ENCODE results near the gene FAM219A.
"Not testable (repeated sequence)": the region's sequence is repeated elsewhere in the genome, so short reads cannot be mapped to it uniquely, and the experiment has no call there.

FAM219A gene

GRCh38 chr9:34482746-34483145 is 24.4 kb upstream of the FAM219A start:
- DNase-seq (ENCODE audit: low read depth): not testable (repeated sequence)

- not testable (repeated sequence) for DNase-seq (ENCODE audit: low read depth)
Measured at GRCh38 chr9:34481620-34482019, 23.2 kb upstream of the FAM219A start.

- no peak for DNase-seq (ENCODE audit: low read depth)
Measured at GRCh38 chr9:34479431-34479866, 21.1 kb upstream of the FAM219A start.

- DNase-seq (ENCODE audit: low read depth): no peak
Measured at GRCh38 chr9:34477541-34477940, 19.2 kb upstream of the FAM219A start.

- DNase-seq (ENCODE audit: low read depth): no peak
Measured at GRCh38 chr9:34475097-34475496, 16.7 kb upstream of the FAM219A start.

- no peak for DNase-seq (ENCODE audit: low read depth)
Measured at GRCh38 chr9:34465468-34465867, 7.1 kb upstream of the FAM219A start.

GRCh38 chr9:34464571-34464970 is 6.2 kb upstream of the FAM219A start:
- no peak for DNase-seq (ENCODE audit: low read depth)

GRCh38 chr9:34463901-34464232 is 5.5 kb upstream of the FAM219A start:
- no peak for DNase-seq (ENCODE audit: low read depth)

- no peak for DNase-seq (ENCODE audit: low read depth)
Measured at GRCh38 chr9:34463098-34463900, 4.9 kb upstream of the FAM219A start.

- DNase-seq (ENCODE audit: low read depth): no peak
Measured at GRCh38 chr9:34459941-34460340, 1.6 kb upstream of the FAM219A start.

- no peak for DNase-seq (ENCODE audit: low read depth)
Measured at GRCh38 chr9:34459356-34459755, 986 bp upstream of the FAM219A start.

GRCh38 chr9:34458959-34459340 is 580 bp upstream of the FAM219A start:
- DNase-seq (ENCODE audit: low read depth): no peak

- no peak for DNase-seq (ENCODE audit: low read depth)
Measured at GRCh38 chr9:34457266-34458012, 931 bp downstream of the FAM219A start.

- no peak for DNase-seq (ENCODE audit: low read depth)
Measured at GRCh38 chr9:34456746-34457145, 1.6 kb downstream of the FAM219A start.

- no peak for DNase-seq (ENCODE audit: low read depth)
Measured at GRCh38 chr9:34456151-34456550, 2.2 kb downstream of the FAM219A start.

GRCh38 chr9:34454571-34455065 is 3.8 kb downstream of the FAM219A start:
- no peak for DNase-seq (ENCODE audit: low read depth)

- no peak for DNase-seq (ENCODE audit: low read depth)
Measured at GRCh38 chr9:34452568-34452967, 5.8 kb downstream of the FAM219A start.

- DNase-seq (ENCODE audit: low read depth): no peak
Measured at GRCh38 chr9:34451545-34451944, 6.8 kb downstream of the FAM219A start.

- DNase-seq (ENCODE audit: low read depth): no peak
Measured at GRCh38 chr9:34451135-34451534, 7.2 kb downstream of the FAM219A start.

- no peak for DNase-seq (ENCODE audit: low read depth)
Measured at GRCh38 chr9:34450644-34451043, 7.7 kb downstream of the FAM219A start.

GRCh38 chr9:34446951-34447350 is 11.4 kb downstream of the FAM219A start:
- no peak for DNase-seq (ENCODE audit: low read depth)

GRCh38 chr9:34446468-34446891 is 11.9 kb downstream of the FAM219A start:
- no peak for DNase-seq (ENCODE audit: low read depth)

- DNase-seq (ENCODE audit: low read depth): no peak
Measured at GRCh38 chr9:34443976-34444375, 14.4 kb downstream of the FAM219A start.
